ENCODE measurements around the gene DNAAF3.

DNA sequence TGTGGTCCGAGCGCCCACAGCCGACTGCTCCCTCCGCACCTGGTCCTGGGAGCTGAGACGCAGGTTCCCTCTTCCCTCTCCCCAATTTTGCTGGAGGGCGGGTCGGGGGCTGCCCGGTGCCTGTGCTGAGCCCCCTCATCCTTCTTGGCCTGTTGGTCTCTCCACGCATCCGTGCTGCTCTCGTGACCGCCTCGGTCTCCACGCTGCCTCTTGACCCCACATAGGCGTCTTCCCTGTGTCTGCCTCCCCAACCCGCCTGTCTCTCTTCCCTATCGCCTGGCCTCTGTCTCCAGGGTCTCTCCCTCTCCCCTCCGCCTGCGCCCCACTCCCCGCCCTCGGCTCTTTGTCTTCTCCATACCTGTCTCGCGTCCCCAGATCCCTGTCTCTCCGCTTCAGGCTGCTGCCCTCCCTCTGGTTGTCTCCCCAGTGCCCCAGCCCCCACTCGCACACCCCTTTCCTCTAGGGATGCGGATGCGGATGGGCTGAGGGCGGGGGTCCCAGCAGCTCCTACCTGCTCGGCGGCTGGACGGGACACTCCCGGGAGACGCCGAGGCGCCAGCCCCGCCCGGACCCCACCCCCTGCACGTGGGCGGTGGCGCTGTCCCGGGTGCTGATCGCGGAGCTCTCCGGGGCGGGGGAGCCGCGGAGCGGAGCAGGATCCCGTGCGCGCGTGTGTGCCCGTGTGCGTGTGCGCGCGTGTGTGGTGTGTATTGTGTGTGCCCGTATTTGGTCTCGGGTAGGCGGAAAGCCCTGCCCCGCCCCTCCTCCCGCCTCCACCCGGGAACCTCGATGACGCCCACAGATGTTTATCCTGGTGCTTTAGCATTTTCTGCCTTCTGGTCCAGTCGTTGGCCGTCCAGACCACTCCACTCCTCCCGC, 13.4 kb upstream of the DNAAF3 start, which contains the start of gene SYT5:
- TF ChIP-seq, protein P1, sequence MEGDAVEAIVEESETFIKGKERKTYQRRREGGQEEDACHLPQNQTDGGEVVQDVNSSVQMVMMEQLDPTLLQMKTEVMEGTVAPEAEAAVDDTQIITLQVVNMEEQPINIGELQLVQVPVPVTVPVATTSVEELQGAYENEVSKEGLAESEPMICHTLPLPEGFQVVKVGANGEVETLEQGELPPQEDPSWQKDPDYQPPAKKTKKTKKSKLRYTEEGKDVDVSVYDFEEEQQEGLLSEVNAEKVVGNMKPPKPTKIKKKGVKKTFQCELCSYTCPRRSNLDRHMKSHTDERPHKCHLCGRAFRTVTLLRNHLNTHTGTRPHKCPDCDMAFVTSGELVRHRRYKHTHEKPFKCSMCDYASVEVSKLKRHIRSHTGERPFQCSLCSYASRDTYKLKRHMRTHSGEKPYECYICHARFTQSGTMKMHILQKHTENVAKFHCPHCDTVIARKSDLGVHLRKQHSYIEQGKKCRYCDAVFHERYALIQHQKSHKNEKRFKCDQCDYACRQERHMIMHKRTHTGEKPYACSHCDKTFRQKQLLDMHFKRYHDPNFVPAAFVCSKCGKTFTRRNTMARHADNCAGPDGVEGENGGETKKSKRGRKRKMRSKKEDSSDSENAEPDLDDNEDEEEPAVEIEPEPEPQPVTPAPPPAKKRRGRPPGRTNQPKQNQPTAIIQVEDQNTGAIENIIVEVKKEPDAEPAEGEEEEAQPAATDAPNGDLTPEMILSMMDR (IDR thresholded peaks at IDR 0.05), result no peak
- TF ChIP-seq POLR2A (IDR thresholded peaks at IDR 0.05; ENCODE audit: low read depth) (no peak), POLR2AphosphoS5 (IDR thresholded peaks at IDR 0.05) (no peak), EP300 (IDR thresholded peaks at IDR 0.05) (no peak)

Measured in esophagus muscularis mucosa (tissue), 4 donors.